Kidney capillary endothelial cell (primary cell): Measurements from ENCODE around the gene PTGER2.

Source experiments
- DNase-seq: peaks from one replicate; pipeline ENCODE4 v3.0.0-alpha.2; 2018; ENCODE audit warnings: low spot score

Gene PTGER2

GRCh38 chr14:52305014-52305413 is 9.1 kb upstream of the PTGER2 start:
- DNase-seq = no peak

- no peak for DNase-seq
Measured at GRCh38 chr14:52307376-52307775, 6.7 kb upstream of the PTGER2 start.

GRCh38 chr14:52307905-52308304 is 6.2 kb upstream of the PTGER2 start:
- DNase-seq = no peak

- DNase-seq = no peak
Measured at GRCh38 chr14:52310541-52310940, 3.6 kb upstream of the PTGER2 start.

DNA sequence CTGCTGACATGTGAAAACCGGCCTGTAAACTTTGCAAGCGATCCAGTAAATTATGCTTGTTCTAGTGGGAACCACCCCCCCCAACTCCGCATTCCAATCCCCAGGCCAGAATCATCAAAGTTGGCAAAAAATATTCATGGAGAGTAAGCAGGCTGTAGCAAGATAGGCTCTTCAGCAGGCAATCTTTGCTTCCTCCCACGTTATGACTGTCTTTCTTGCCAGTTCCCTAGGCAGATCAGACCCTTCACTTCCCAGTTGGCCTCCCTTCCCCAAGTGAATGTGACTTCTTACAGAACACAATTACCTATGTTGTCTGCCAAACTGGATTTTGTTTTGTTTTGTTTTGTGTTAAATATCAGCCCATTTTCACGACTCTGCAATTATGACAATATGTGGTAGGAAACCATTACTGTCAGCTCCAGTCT is 1.2 kb upstream of the PTGER2 start:
- DNase-seq = no peak

GRCh38 chr14:52313462-52313861 is 650 bp upstream of the PTGER2 start:
- DNase-seq = no peak

GRCh38 chr14:52314595-52315354 is 663 bp downstream of the PTGER2 start:
- no peak for DNase-seq

- no peak for DNase-seq
Measured at GRCh38 chr14:52315355-52315718, 1.2 kb downstream of the PTGER2 start.

DNA sequence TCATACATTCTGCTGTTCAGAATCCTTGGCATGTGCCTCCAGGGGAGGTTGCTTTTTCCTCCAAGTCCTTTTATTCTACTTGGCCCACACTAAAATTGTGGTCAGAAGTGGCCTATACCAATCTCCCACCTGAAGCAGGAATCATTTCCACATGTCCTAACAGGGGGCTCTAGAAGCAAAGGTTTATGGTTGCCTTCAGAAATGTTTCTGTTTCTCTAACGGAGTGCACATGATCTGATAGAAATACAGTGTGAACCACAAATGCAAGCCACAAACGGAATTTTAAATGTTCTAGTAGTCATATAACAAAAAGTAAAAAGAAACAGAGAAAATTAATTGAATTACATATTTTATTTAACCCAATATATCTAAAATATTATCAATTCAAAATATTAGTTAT is 4.0 kb downstream of the PTGER2 start:
- DNase-seq = no peak

DNA sequence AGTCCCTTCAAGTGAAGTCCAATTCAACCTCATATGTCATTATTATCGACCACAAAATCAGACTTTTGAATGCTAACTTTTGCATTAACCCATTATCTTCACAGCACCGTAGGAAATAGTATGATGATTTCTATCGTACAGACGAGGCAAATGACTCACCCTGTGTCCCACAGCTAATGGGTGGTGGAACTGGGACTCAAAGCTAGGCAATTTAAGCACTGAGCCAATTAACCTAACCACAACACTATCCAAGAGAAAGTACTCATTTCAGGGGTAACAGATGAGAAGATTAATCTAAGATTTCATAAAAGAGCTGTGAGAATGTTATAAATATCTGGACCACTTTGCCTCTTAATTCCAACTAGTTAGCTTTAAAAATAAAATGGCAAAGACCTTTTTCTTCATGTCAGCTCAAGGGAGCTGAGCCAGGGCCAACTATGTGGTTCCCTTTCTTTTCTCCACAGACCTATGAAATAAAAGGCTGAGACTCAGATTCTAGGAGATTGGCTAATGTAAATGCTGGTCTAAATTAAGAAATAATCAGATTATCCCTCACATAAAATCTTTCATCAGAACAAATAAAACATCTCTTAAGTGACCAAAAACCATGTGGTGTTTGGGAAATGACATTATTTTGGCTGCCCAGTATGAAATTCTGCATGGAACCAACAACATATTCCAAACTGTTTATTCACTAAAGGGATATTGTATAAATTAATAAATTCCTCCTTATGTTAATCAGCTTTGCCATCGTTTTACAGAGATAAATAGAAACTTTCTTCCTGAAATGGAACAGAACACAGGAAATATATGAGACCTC is 4.9 kb downstream of the PTGER2 start:
- no peak for DNase-seq

GRCh38 chr14:52319919-52320318 is 5.8 kb downstream of the PTGER2 start:
- no peak for DNase-seq

DNA sequence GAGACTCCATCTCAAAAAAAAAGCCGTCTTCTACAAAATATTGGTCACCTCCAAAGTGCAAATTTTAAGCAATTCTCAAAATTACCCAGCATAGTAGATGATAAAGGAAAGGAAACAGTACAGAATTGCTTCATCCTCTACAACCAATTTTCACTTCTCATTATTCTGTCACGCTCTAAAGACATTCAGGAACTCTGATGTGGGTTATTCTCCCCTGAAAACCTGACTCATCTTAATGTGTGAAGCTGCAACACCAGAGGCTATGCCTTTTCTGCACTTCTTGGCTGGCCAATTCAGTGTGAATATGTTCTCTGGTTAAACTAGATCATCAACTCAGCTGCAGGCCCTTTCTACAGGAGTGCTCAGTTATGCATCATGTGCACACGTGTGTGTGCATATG is 11.0 kb downstream of the PTGER2 start:
- no peak for DNase-seq

GRCh38 chr14:52325630-52326029 is 11.5 kb downstream of the PTGER2 start:
- no peak for DNase-seq

DNA sequence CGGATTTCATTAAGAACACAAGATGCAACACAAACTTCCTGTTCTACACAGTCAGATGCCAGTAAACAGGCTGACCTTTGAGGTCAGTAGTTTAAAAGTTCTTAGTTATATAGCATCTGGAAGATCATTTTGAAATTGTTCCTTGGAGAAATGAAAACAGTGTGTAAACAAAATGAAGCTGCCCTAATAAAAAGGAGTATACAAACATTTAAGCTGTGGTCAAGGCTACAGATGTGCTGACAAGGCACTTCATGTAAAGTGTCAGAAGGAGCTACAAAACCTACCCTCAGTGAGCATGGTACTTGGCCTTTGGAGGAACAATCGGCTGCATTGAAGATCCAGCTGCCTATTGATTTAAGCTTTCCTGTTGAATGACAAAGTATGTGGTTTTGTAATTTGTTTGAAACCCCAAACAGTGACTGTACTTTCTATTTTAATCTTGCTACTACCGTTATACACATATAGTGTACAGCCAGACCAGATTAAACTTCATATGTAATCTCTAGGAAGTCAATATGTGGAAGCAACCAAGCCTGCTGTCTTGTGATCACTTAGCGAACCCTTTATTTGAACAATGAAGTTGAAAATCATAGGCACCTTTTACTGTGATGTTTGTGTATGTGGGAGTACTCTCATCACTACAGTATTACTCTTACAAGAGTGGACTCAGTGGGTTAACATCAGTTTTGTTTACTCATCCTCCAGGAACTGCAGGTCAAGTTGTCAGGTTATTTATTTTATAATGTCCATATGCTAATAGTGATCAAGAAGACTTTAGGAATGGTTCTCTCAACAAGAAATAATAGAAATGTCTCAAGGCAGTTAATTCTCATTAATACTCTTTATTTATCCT is 13.5 kb downstream of the PTGER2 start:
- DNase-seq = no peak

- no peak for DNase-seq
Measured at GRCh38 chr14:52328276-52328675, 14.2 kb downstream of the PTGER2 start.

DNA sequence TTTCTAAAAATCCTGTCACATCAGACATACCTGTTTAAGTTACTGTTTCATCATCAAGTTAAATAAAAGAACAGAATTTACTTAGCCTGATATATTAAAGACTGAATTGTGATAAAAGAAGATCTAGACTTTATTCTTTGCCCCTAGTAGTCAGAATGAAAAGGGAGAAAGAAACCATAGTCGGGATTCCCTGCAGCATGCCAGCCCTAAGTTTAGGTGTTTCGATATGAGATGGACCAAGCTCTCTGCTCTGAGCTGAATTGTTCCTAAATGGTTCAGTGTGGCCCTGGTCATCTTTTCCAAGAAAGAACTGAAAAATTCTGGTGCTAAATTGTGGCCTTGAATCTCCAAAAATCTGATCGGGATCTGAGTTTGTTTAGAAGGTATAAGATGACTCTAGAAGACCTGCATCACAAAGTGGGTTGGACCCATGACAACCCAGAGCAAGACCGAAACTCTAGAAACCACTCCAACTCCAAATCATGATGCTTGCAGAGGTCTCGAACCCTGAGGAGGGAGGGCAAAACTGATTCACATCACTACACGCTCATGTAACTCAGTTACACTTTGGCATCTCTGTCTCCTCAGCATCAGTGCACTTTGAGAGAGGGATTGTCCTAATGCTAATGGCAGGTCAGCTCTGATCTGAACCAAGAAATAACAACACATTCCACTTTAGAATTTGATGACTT is 15.7 kb downstream of the PTGER2 start:
- DNase-seq = no peak

GRCh38 chr14:52332269-52332668 is 18.2 kb downstream of the PTGER2 start:
- DNase-seq = no peak

GRCh38 chr14:52333108-52333507 is 19.0 kb downstream of the PTGER2 start:
- DNase-seq = no peak

GRCh38 chr14:52333823-52334657 is 19.9 kb downstream of the PTGER2 start:
- DNase-seq = no peak

GRCh38 chr14:52336241-52336640 is 22.1 kb downstream of the PTGER2 start:
- no peak for DNase-seq

- DNase-seq = peak; percentile 71
Measured at GRCh38 chr14:52338051-52338681, 24.1 kb downstream of the PTGER2 start.
